Fibroblast of skin of left biceps (primary cell): ENCODE measurements around the gene DUOX1.
A peak's percentile ranks its signal among the peaks of the same experiment; 100 is the strongest.

Experiments
- DNase-seq, 2 experiments: peaks; one replicate each; pipeline ENCODE4 v3.0.0-alpha.2; 2013; ENCODE audit warnings: low read depth in 2 of 2

Gene DUOX1

DNA sequence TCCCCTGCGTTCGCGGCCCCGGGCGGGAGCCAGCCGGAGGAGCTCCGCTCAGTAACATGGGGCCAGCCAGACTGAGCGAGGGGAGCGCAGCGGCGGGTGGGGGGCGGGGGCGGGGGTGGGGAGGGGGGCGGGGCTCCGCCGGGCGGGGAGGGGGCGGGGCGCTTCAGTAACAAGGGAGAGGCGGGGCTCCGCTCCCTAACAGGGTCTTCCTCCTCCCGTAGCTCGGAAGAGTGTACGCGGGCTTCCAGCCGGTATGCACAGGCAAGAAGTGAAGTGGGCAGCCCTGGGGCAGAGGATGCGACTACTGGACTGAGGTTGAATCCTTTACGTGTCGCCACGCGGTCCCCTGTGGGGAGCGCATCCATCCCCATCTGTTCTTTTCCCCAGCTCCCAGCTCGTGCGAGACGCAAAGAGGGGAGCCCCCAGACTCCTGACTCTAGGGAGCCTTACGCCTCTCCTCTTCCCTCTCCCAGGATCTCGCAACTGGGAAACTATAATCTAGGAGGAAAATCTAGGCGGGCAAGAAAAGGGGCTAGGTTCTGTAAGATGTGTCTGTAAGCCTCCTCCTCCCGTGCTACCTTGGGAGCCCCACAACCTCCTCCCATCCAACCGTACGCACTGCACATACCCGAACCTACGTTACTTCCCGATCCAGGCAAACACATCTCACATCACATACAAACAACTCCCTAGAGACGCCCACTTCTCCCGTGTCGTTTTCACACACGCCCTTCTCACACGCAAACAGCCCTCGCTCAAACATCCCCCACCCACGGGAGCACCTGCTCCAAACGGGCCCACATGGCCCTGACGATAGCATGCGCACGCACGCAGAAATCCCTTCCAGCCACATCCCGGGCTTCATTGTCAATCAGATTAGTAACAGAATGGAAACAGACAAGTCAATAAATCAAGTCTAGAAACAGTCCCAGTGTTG, 58.4 kb downstream of the DUOX1 start, which contains the start of gene SHF:
SHF (minus strand) TSS at position 73 of the 937 bp plus-strand sequence; CDS start at position 58, 15 bp downstream.
- peak; percentile 17 to 20 for DNase-seq

DNA sequence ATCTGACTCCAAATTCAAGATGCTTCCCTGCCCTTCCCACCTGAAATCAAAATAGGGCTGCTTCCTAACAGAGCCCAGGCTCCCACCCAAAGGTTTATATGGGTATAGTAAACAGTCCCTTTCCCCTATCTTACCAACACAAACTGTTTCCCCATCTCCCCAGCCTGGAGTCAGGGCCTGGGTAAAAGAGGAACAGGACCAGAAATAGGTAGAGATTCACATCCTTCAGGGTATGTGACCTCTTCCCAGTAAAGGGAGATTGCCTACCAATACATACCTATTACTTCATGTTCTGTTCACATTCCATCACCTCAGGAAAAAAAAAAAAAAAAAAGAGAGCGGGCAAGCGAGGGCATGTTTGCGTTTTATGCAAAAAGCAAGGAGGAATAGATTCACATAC, 67.7 kb downstream of the DUOX1 start:
- no peak for DNase-seq

DNA sequence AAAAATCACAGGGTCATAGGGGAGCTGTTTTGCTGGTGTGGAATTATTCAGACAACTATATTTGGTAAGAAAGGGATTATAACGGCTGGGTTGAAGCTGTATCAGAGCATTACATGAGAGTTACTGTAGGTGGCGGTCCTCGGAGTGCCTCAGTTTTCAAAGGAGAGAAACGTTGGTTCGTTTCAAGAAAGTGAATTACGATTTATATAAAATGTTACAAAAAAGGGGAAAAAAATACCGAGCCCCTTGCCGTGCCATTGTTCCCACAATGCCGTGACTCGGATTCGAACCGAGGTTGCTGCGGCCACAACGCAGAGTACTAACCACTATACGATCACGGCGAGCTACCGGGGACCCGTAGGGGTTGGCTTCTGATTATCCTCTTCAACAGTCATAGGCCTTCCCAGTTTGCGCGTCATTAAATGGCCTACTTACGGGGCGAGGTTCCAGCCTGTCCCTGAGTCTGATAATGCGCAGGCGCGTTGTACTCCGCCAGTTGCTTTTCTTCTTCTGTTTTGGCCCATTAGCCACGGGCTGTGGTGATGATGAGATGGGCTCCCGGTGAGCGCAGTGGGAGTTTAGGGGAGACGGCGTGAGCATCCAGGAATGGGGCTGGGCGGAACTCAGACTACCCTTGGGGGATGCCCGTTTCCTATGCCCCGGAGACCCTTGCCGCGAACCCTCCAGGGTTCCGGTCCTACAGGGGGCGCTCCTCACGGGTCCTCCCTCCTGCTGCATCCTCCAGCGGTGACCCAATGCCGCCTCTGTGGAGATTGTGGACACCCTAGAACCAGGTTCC, 68.7 kb downstream of the DUOX1 start:
- peak; percentile 91 to 92 for DNase-seq

DNA sequence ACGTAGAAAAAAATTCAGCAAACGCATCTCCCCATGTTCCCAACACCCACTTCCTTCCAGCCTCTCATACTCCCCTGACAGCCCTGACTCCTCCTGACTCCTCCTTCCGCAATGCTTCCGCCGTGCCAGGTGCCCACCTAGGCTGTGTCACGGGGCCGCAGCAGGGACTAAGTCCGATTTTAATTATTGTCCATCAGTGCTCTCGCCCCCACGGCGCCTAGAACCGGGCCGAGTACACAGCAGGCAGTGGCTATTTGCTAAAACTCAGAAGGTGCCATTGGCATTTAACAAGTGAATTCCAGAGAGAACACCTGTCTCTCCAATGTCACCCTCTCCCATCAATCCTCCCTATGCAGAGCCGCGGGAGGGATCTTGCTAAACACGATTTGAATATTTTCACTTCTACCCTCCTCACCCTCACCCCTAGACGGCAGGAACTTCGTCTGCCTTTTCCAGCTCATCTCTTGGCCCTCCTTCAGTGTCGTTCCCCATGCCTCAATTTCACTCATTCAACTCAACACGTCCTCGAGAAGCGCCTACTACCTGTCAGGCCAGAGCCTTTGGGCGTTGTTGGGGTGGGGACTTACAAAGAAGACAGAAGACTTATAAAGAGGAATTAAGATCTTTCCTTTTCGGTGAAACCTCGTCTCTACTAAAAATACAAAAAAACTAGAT, 69.5 kb downstream of the DUOX1 start:
- no peak for DNase-seq

DNA sequence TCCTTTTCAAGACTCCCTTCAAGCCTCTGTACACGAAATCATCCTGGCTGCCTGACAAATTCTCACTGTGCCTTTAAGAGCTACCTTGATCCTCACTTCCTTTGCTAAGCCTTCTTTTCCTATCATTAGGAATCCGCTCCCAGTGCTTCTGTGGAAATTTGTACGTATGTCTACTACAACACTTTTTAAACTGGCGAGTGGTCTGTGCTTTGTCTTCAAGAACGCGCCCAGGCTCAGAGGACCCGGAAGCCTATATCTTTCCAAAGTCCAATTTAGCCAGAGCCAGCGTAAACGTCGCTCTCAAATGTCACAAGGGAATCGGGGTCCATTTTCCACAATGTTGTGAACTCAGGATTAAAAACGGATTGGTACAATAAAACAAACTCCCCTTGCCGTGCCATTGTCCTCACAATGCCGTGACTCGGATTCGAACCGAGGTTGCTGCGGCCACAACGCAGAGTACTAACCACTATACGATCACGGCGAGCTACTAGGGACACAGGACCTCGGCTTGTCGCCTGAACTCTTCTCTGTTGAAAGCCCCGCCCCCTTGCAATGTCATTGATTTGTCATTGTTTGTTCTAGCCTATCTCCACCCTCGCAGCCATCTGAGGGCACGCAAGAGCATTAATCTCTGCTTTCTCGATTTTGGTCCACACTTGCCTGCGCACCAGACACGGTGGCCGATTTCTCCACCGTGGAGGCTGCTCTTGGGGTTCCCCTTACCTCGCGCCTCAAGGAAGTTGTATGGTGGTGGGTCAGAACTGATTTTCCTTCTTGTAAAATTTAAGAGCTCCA, 70.4 kb downstream of the DUOX1 start:
- peak; percentile 94 to 95 for DNase-seq

DNA sequence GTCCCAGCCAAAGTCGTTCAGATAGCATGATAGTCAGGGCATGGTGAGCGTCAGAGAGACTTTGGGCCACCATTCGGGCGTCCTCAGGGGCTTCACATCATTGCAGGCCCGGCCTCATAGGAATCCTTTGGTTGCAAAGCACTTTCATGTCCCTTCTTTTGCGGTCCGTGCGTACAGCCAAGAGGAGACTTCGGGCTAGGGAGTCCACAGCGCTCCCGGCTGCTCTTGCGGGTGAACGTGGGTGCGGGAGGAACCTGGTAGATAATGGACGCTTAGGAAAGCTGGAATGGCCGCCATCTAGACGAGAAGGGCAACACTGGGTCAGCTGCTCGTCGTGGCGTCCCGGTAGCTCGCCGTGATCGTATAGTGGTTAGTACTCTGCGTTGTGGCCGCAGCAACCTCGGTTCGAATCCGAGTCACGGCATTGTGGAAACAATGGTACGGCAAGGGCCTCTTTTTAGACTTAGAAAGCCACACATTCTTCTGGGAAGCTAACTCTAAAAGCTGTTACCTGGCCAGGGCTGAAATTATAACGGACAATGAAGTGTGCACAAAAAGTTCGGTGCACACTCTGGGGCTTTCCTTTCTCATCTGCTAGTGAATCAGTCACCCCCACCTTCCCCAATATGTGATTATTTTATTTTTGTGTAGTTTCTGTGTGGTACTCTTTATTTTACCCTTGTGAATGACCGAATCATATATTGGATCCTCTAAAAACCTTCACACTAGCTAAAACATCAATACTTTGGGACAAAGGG, 71.2 kb downstream of the DUOX1 start:
- peak; percentile 47 to 48 for DNase-seq

DNA sequence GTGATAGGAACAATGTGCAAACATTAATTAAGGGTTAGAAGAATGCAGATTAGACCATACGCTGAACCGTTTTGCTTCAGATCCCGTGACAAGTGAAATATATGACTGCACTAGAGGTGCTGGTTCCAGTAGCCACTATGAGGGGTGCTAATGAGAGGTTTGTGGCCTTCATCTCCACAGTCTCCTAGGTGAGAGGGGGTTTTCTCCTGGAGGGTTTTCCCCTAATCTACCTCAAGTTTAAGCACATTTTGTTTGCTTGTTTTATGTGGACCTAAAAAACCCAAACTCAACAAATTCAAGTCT, 71.7 kb downstream of the DUOX1 start:
- DNase-seq: no peak

DNA sequence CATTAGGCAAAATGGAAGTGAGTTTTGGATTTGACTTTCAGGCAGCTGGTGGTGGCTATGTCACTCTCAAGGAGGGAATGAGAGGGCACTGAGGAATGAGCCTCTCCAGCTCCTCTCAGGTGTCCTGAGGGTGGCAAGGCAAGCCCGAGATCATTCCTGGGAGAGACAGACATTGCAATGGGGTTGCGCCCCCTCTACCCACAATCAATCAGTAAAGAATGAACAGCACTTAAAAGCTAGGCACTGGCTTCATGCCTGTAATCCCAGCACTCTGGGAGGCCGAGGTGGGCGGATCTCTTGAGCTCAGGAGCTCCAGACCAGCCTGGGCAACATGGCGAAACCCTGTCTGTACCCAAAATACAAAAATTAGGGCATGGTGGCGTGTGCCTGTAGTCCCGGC, 72.1 kb downstream of the DUOX1 start:
- DNase-seq: no peak

DNA sequence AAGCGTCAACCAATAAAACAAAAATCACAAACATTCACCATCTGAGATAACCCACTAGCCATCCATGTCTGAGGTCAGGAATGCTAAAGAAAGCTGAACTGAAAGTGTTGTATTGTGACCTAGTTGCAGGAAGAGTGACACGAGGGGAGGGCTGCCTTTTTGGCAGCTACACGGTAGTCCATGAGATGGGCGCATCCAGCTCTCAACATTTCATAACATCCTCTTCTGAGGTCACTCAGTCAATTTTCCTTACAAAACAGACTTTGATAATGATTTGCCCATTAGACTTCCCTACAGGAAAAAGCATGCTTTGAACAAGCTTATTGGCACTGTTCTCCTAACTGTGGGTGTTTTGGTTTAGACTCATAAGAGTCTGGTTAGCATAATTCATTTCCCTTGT, 73.4 kb downstream of the DUOX1 start:
- DNase-seq: no peak

DNA sequence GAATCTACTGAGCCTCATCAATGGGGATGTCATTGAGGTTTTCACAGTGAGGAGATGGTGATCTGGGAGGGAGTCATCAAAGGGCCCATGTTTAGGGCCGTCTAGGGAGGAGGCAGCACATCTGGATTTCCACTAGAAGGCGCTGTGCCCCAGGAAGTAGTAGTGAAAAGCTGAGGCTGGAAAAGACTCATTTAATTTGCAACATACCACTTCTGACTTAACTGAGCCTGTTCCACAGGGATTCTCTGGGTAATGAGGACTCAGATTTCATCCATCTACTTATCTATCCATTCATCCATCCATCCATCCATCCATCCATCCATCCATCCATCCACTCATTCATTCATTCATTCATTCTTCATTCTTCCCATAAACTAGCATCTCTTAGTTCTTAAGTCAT, 75.4 kb downstream of the DUOX1 start:
- peak; percentile 7 to 17 for DNase-seq

DNA sequence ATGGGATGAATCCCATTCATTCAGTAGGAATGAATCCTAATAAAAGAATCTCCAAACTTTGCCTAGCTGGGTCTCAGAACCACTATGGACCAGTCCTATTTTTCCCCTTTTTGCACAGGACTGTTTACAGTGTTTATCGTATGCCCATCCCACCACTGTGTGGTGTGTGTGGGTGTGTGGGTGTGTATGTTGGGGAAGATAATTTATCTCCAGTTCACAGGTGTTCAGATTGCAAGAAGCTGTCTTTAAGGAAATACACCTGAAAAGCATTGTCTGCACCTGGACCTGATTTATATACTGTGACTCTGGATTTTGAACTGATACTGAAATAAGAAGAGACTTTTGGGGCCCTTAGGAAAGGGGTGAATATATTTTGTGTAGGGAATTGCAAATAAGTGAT, 82.7 kb downstream of the DUOX1 start:
- DNase-seq: no peak
